PC-9 (cell line): ENCODE results near the gene G2E3. TPM values are rescaled to one million over a fixed set of nuclear protein-coding genes. Genes with fewer than 3 reads are reported as not detected.

ENCODE experiments used
- BruUV-seq: library from RNA; stranded (reverse); fragments of 400-500 nt; replicated peaks from 2 replicates; lab custom pipeline; 2021; lab: Mats Ljungman, UMichigan
- CTCF ChIA-PET: fragments of 300-600 bp; sonication (Branson Sonifier 250); formaldehyde crosslinking; loops from one replicate; lab custom pipeline; 2022; ENCODE audit warnings: antibody characterized with exemption; lab: Charles Lee
- POLR2A ChIA-PET: fragments of 300-600 bp; sonication (Branson Sonifier 250); formaldehyde crosslinking; loops from one replicate; lab custom pipeline; 2022; ENCODE audit warnings: antibody characterized with exemption; ENCODE audit not compliant: unreplicated experiment; lab: Charles Lee
- DNase-seq, 2 experiments: peaks; one replicate each; pipeline versions ENCODE4 v3.0.0 to v3.0.0-alpha.2; 2015 to 2022; ENCODE audit warnings: mixed read lengths in 1 of 2
- H2AFZ ChIP-seq: fragments of 200-600 bp; sonication (generic); 2 replicates; pipeline ENCODE4 v1.8.1; 2017; ENCODE audit warnings: antibody characterized with exemption
- H3F3A ChIP-seq: fragments of 200-600 bp; sonication (generic); 2 replicates; pipeline ENCODE4 v1.8.1; 2017; ENCODE audit warnings: antibody characterized with exemption, mild to moderate bottlenecking, low read depth; ENCODE audit not compliant: insufficient read depth
- H3K27ac ChIP-seq: fragments of 200-600 bp; sonication (generic); 2 replicates; pipeline ENCODE4 v1.6.1; 2016; ENCODE audit warnings: mixed run types
- H3K27me3 ChIP-seq: fragments of 200-600 bp; sonication (generic); 2 replicates; pipeline ENCODE4 v1.6.1; 2016; ENCODE audit warnings: low read depth, mixed run types; ENCODE audit not compliant: insufficient read depth
- H3K36me3 ChIP-seq: fragments of 200-600 bp; sonication (generic); 2 replicates; pipeline ENCODE4 v1.6.1; 2016; ENCODE audit warnings: low read depth, mixed run types
- H3K4me1 ChIP-seq: fragments of 200-600 bp; sonication (generic); replicated peaks from 2 replicates; pipeline ENCODE4 v1.6.1; 2016; ENCODE audit warnings: mixed run types; ENCODE audit not compliant: insufficient read depth
- H3K4me2 ChIP-seq: fragments of 200-600 bp; sonication (generic); 2 replicates; pipeline ENCODE4 v1.6.1; 2017; ENCODE audit warnings: mixed run types
- H3K4me3 ChIP-seq: fragments of 200-600 bp; sonication (generic); 2 replicates; pipeline ENCODE4 v1.6.1; 2016; ENCODE audit warnings: mixed run types
- H3K79me2 ChIP-seq: fragments of 200-600 bp; sonication (generic); 2 replicates; pipeline ENCODE4 v1.6.1; 2017; ENCODE audit warnings: low read depth, mixed run types
- H3K9me2 ChIP-seq: fragments of 200-600 bp; sonication (generic); 2 replicates; pipeline ENCODE4 v1.8.1; 2017; ENCODE audit warnings: mild to moderate bottlenecking; ENCODE audit not compliant: insufficient read depth
- H3K9me3 ChIP-seq: fragments of 200-600 bp; sonication (generic); 2 replicates; pipeline ENCODE4 v1.8.1; 2016; ENCODE audit warnings: low read depth; ENCODE audit not compliant: insufficient read depth
- H4K20me1 ChIP-seq: fragments of 200-600 bp; sonication (generic); 2 replicates; pipeline ENCODE4 v1.8.1; 2017; ENCODE audit not compliant: insufficient read depth
- EZH2 ChIP-seq: fragments of 200-600 bp; sonication (generic); IDR thresholded peaks from 2 replicates; pipeline ENCODE4 v1.8.0; 2017; ENCODE audit warnings: antibody characterized with exemption, low read depth
- intact Hi-C: fragments of 100-400 bp; cut with micrococcal nuclease; formaldehyde crosslinking; loops from one replicate; pipeline ENCODE4 v1.10.0; 2022; ENCODE audit not compliant: unreplicated experiment
- total RNA-seq: library from RNA; stranded (reverse); gene quantifications from 2 replicates; pipeline ENCODE4 v1.2.3, GENCODE V29; 2021
- TF ChIP-seq, protein P1 (sequence below): fragments of 200-600 bp; sonication (generic); conservative IDR thresholded peaks from 2 replicates; pipeline ENCODE4 v1.6.1; 2017; ENCODE audit warnings: mixed run types, antibody characterized with exemption, mild to moderate bottlenecking, moderate library complexity

Gene G2E3
- total RNA-seq, 1 experiment from 2014 or later = 28.0 TPM

DNA sequence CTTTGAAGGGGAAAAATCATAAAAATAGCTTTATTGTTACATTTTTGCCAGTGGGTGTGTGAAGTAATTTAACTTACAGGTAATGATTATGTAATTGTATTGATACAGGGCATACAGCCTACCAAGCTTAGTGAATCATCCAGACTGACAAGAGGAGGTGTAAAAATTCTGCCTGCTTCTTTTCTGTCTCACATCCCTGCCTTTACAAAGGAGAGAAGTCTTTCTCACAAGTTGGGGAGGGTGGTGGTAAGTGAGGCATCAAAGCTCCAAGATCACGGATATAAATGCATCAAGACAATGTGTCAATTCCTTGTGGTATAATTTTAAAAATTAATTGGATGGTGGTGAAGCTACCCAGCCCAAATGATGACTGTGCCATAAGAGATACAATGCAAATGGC lies 39.0 kb upstream of the G2E3 start:
- H4K20me1 ChIP-seq = no peaks in the 10 kb centered on the region
- H2AFZ ChIP-seq = no peak overlapping the region
- H3K79me2 ChIP-seq = no peaks in the 10 kb centered on the region
- H3K9me2 ChIP-seq = no peaks in the 10 kb centered on the region
- POLR2A ChIA-PET = no interaction called here
- BruUV-seq = no TSS peak
- H3K27ac ChIP-seq = no peak overlapping the region
- TF ChIP-seq, protein P1, sequence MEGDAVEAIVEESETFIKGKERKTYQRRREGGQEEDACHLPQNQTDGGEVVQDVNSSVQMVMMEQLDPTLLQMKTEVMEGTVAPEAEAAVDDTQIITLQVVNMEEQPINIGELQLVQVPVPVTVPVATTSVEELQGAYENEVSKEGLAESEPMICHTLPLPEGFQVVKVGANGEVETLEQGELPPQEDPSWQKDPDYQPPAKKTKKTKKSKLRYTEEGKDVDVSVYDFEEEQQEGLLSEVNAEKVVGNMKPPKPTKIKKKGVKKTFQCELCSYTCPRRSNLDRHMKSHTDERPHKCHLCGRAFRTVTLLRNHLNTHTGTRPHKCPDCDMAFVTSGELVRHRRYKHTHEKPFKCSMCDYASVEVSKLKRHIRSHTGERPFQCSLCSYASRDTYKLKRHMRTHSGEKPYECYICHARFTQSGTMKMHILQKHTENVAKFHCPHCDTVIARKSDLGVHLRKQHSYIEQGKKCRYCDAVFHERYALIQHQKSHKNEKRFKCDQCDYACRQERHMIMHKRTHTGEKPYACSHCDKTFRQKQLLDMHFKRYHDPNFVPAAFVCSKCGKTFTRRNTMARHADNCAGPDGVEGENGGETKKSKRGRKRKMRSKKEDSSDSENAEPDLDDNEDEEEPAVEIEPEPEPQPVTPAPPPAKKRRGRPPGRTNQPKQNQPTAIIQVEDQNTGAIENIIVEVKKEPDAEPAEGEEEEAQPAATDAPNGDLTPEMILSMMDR = no peak
- no peak for TF ChIP-seq EZH2
- H3K4me3 ChIP-seq = no peak overlapping the region
- H3K9me3 ChIP-seq = no peaks in the 10 kb centered on the region; the same call in 1 of the 2 replicates
- H3F3A ChIP-seq = no peaks in the 10 kb centered on the region
- H3K4me1 ChIP-seq = no peaks in the 10 kb centered on the region
- H3K27me3 ChIP-seq = no peaks in the 10 kb centered on the region
- intact Hi-C loops = no loop called here
- H3K36me3 ChIP-seq = no peaks in the 10 kb centered on the region
- CTCF ChIA-PET = no interaction called here
- DNase-seq = no peak
- no peak overlapping the region for H3K4me2 ChIP-seq

DNA sequence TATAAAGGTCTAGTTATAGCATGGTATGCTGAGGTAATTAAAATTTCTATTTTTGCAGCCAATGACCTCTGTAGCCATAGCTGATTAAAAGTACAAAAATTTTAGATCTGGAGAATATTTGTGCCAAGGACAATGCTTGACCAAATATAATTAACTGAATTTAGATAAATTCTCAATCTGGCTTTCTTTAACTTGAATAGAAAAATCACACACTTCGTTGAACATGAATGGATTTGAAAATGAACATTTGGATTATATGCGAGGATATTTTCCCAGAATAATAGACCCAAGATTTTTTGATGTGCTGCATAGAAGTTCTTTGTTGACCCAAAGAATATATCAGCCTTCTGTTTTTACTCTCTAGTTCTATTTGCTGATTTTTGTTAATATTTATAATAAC lies 38.4 kb upstream of the G2E3 start:
- Histone ChIP-seq H3F3A (no peaks in the 10 kb centered on the region), H3K9me2 (no peaks in the 10 kb centered on the region), H3K27me3 (no peaks in the 10 kb centered on the region), H3K4me2 (no peak overlapping the region), H4K20me1 (no peaks in the 10 kb centered on the region), H3K79me2 (no peaks in the 10 kb centered on the region), H3K4me3 (no peak overlapping the region), H3K27ac (no peak overlapping the region), H3K9me3 (no peaks in the 10 kb centered on the region; the same call in 1 of the 2 replicates), H3K36me3 (no peaks in the 10 kb centered on the region), H3K4me1 (no peaks in the 10 kb centered on the region), H2AFZ (no peak overlapping the region)
- intact Hi-C loops = no loop called here
- TF ChIP-seq, protein P1 = no peak
- no peak for TF ChIP-seq EZH2
- ChIA-PET POLR2A (no interaction called here), CTCF (no interaction called here)
- no peak for DNase-seq
- BruUV-seq = no TSS peak

DNA sequence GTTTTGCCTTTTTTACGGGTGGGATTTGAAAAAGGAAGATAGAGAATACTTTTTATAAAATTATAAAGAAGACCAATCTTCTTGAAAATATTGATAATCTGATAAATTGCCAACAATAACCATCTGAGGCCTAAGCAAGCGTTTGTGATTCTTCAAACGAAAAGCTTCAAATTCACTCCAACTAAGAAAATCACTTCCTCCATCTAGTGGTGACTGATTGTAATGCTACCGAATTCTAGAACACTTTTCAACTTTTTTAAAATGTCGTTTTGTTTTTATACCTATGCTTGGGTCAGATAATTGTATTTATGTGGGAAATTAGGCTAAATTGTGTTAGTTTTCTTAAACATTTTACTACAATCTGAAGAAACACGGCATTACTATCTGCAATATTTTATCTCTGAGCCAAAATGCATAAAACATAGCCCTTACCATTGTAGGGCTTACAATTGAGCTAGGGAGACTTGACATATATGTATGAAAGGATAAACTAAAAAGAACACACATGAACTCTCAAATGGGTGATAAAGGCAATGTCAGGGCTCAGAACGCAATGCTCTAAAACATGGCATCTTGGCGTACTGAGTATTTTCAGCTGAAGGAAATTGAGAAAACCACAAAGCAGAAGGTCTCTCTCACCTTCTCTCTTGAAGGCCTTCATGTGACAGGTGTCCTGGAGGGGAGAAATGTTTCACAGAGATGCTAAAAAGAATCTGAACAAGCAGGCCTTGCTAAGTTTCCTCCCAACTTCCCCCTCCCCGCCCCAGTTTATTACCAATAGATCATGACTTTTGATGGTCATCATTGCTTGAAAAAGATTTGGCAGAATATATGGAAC lies 36.8 kb upstream of the G2E3 start:
- H3K36me3 ChIP-seq = no peaks in the 10 kb centered on the region
- H3K27ac ChIP-seq = no peak overlapping the region
- CTCF ChIA-PET = interaction anchor here (0.7 kb wide), 1 partner anchor 973 kb away, joined by 3 read pairs; no protein-coding TSS in a partner anchor
- H3K79me2 ChIP-seq = no peaks in the 10 kb centered on the region
- H3K4me3 ChIP-seq = no peak overlapping the region
- TF ChIP-seq EZH2 = no peak
- TF ChIP-seq, protein P1 = peak; percentile 72
- H3K4me1 ChIP-seq = no peaks in the 10 kb centered on the region
- no peak overlapping the region for H2AFZ ChIP-seq
- H3K9me3 ChIP-seq = no peaks in the 10 kb centered on the region; the same call in 1 of the 2 replicates
- no peak overlapping the region for H3K4me2 ChIP-seq
- H4K20me1 ChIP-seq = no peaks in the 10 kb centered on the region
- H3F3A ChIP-seq = no peaks in the 10 kb centered on the region
- no peaks in the 10 kb centered on the region for H3K27me3 ChIP-seq
- POLR2A ChIA-PET = no interaction called here
- BruUV-seq = no TSS peak
- no peaks in the 10 kb centered on the region for H3K9me2 ChIP-seq
- intact Hi-C loops = no loop called here
- DNase-seq = no peak
